Stimulated activated CD8-positive, alpha-beta memory T cell treated with anti-CD3 and anti-CD28 coated beads, Interleukin-4, amount 100 ng/mL, for 1 hour (primary cell): ENCODE data around the gene APOL4.
A peak's percentile ranks its signal among the peaks of the same experiment; 100 is the strongest.
"Not testable (repeated sequence)": the region's sequence is repeated elsewhere in the genome, so short reads cannot be mapped to it uniquely, and the experiment has no call there.

Experiments used
- DNase-seq, 2 donors: peaks; one replicate each; pipeline ENCODE4 v3.0.0-alpha.2; 2020; ENCODE audit warnings: low read depth in 2 of 2, low spot score in 1 of 2

Gene APOL4

DNA sequence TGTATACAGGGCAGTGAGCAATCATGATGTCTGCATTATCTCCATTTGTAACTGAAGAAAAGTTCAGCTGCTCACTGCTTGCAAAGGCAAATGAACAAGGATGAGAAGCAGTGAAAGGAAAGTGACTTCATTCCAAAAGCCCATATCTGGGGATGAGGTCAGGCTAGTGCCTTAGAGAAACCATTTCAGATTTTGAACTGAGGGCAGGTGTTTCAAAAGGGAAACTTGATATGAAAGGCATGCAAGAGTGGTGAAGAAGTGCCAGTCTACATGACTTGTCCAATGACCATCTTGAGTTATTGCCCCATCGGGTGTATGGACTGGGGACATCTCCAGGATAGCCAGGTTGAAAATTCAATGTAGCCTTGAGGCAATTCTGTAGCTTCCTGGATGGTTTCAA is 7.3 kb upstream of the APOL4 start:
- no peak for DNase-seq

DNA sequence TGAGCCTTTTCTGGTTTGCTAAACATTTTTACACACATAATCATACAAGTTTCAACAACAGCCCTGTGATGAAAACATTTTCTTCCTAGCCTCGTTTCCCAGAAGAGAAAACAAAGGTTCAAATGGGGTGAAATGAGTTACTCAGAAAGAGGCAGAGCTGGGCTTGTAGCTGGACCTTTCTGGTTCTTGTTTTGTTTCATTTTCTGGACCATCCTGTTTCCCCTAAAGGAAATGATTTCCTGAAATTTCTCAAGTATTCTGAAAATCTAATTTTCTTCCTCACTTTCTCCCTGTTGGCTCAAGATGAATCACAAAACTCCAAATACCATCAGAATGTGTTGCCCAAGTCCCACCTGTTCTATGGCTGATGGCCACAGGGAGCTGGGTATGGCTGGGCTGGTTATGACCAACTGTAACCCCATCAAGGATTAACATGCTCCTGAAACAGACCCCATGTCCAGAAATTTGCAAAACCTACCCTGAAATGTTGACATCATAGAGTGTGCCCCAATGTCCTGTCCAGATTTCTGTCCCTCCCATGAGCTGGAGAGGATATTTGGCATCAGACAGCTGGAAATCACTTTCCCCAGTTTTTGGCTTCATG is 6.7 kb upstream of the APOL4 start:
- no peak for DNase-seq

DNA sequence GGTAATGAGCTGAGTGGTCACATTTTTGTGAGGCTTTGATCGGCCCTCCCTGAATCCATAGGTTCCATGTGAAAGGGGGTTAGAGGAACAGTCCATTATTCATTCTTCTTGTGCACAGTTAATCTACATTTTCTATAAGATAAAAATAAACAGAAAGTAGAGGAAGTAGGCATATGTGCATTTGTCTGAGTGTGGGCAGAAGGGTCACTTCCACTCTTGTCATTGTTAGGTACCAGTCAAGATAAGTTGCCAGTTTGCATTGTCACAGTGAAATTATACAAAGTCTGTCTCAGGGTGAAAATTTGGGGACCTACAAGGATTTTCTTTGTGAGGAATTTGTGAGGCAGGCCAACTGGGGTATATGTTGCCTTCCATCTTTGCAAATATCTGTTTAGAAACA is 4.6 kb upstream of the APOL4 start:
- no peak for DNase-seq

DNA sequence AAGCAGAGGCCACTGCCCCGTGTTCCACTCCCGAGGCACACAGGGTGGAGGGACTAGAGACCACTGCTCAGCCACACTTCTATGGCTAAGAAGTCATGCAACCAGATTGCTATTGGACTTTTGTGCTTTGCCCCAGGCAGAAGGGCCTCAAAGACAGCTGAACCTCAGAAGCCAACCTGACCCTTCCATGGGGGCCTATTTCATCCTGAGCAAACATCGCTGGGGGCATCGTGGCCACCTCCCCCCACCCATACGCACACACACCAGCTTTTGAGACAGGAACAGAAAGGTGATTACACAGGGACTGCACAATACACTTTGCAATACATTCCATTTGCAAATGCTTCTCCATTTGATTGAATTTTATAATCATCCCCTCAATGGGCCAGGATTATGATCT is 4.0 kb upstream of the APOL4 start:
- DNase-seq, result not testable (repeated sequence)

DNA sequence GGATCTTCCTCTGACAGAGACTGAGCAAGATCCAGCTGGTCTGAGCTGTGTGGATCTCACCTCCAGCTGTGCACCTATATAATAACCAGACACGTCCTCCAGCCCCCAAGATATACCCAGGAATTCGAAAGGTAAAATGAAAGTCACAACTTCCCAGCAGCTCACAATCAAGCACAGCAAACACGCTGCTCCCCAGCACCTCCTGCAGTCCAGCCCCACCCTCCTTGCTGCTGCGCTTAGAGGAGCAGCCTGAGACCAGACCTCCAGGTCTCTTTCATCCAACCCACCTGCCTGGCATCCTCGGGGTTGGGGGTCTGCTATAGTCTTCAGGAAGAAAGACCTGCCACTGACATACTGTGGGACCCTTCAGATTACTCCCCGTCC is 3.0 kb upstream of the APOL4 start:
- DNase-seq, result no peak

DNA sequence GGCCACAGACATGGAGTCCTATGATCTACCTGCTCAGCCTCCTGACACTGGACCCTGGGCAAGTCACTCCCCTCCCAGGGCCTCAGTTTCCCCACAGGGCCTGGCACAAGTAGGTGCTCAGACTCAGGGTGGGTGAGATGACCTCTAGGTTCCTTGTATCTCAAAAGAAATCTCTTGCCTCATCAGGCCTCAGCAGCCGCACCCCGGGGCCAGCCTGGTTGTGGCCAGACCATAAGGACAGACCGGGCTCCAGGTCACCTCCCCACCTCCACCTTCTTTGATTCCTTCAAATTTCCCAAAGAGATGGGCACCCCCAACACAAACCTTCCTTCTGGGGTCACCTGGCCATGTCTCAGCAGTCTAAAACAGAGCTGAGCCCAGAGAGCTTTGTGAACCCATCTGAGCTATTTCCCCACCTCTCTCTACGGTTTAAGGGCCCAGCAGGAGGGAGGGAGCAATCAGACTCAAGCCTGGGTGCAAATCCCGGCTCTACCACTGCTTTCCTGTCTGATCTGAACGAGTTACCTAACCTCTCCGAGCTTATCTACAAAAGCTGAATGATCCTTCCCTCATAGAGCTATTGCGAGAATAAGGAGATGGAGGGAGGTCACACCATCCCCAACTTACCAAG is 2.5 kb upstream of the APOL4 start:
- DNase-seq, result no peak

DNA sequence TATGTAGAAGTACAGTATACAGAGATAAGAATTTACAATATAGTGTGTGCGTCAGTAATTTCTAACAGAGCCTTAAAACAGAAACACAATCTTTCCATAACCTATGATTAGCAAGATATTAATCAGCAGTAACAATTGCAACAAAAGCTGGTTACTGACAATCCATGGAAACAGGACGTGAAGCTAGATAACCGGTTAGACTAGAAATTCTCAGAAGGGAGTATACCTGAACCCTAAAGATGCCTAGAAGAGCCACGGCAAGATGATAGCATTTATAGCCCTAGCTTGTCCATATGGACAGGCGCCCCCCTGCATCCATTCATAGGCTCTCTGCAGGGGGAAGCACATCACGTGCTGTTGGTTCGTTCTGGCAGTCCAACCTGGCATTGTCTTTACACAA is 1.8 kb upstream of the APOL4 start:
- not testable (repeated sequence) for DNase-seq

DNA sequence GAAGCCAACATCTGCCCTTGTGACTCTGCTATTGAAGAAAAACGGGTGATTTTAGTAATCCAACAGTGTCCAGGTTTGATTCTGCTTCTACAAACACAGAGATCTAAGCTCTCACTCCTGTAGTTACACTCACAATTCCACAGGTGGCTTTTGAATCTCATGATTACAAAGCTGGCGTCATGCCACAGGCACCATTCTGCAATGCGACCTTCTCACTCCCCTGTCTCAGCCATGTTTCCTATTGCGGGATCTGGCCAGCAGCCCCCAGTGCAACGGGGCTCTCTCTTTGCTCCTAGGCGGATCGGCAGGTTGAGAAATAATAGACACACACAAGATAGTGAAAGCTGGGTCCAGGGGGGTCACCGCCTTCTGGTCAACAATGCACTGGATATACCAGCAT is 1.3 kb upstream of the APOL4 start:
- not testable (repeated sequence) for DNase-seq

DNA sequence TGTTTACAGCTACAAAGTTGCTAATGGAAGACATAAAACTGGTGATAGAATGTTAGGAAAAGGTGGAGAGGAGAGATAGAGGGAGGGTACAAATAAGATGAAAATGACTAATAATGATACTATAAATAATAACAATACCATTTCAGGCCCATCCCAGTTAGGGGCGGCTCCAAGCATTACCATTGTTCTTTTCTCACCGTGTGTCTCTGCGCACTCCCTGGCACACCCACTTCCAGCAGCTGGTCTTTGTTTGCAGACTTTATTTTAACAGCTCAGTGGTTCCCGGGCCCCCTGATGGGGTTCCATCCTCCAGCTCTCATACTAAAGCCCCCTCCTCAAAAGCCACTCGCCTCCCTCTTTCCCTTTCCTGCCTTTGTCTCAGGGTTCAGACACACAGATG is 584 bp downstream of the APOL4 start:
- DNase-seq, result not testable (repeated sequence)

DNA sequence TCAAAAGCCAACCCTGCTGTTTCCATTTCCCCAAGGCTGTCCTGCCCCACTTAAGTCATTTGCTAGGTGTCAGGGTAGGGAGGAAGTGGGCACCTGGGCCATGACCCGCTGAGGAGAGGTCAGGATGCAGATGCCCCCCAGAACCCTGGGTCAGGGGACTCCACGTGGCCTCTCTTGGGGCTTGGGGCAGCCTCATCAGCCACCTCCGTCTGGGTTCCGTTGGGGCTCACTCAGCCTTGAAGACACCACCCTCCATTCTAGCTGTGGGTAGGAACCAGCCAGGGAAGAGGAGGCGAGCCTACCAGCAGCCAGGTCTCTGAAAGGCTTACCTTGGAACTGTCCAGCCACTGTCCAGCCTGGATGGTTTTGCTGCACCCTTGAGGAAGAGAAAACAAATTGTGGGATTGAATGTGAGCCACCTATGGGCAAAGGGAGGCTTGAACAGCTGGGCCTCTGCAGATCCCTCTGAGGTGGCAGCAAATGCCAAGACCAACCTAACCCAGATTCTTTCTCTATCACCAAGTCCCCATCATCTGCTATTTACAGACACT is 2.5 kb downstream of the APOL4 start:
- DNase-seq, result no peak

DNA sequence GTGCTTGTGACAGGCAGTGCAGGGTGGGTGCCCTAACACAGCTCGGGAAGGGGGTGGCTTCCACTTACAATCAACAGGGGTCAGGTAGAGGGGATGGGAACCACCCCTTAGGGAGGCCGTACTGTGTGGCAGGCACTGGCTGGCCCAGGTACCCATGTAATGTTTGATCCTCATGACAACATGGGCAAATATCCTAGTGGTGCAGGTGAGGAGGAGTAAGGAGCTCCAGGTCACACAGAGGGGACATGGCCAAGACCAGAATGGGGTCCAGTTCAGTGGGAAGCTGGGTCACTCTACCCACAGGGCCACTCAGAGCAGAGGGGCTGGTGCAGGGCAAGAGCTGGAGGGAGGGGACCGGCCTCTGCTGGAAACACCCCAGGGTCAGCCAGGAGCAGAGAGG is 3.1 kb downstream of the APOL4 start:
- DNase-seq, result no peak

DNA sequence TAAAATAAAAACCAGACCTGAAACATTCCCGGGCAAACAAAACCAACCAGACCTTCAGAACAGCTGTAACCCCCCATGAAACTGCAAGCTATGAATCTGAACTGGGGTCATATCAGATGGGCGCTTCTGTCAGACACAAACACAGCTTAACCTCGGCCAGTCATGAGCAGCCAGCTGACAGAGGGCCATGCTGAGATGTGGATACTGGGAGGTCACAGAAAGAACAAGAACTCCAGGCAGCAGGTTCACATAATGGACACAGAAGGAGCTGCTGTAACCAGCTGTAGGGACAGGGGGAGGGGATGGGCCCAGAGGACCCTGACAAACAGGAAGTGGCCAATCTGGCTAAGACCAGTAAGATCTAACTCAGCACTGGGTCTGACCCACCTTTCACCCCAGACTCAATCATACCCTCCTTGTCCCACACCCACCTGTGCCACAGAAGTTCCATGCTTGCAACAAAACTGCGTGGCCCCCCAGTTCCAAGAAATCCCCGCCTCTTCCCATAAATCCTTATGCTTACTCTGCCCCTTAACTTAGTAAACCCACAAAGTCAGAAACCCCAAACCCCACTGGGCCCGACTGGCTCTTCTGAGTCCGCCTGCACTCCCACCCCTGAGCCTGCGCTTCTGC is 4.0 kb downstream of the APOL4 start:
- no peak for DNase-seq

DNA sequence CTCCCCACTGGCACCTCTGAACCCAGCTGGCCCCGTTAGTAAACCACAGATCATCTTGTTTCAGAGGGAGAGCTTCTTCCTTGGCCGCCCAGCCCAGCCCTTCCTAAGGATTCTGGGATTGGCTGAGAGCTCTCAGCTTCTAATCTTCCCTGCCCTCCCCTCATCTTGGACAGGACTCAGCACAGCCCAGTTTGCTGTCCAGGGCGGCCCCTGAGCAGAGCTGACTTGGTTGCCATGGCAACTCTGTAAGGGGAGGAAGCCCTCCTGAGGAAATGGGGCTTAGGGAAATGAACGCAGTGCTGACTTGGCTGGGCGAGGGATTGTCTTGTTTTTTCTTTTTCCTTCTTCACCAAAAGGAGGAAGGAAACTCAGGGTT is 4.6 kb downstream of the APOL4 start:
- no peak for DNase-seq

DNA sequence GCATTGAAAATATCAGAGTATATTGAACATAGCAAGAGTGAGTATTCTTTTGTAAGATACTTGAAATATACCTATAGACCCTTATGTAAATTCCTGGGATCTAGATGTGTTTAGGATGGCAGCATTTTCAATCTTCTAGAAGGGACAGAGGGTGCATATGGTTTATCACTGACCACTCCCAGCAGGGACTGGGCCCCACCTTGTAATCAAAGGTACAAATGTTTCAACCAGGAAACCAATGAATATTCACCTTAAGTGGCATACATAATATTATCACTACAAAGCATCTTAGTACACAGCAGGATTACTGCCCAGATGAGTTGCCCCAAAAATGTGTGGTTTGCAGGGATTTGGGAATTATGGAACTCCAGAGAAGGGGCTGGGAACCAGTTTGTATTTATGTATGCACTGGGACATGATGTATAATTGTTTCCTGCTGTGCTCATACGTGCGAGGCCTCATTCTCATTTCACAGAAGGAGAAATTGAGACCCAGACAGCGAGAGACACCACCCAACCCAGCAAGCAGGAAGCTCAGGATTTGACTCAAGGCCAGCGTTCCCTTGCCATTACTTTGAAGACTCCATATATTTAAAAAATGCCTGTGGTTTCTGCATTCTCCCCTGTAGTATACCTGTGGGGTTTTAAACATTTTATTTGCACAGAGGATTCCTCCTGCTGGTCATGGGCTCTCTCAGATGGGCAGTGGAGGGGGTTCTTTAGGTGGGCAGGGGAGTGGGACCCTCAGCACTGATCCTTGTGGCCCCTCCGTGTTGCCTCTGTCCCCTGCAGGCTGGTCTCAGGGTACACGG is 5.2 kb downstream of the APOL4 start:
- DNase-seq, result no peak

DNA sequence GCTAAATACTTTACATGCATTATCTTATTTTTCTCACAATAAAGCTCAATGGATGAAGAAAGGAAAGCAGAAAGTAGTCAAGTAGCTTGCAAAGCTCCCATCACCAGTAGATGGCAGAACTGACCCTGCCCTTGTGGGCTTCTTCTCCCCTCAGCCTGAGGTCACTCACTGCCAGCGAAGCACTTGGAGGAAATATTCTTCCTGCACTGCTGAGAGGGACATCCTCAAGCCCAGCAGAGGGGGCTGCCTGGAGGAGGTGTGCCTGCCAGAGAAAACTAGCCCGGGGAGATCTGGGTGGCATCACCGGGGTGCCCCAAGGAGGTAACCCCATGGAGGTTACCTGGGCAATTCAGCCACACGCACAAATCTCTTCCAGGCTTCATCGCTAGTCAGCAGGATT is 6.6 kb downstream of the APOL4 start:
- DNase-seq, result peak in 1 of 2 donors; percentile 11

DNA sequence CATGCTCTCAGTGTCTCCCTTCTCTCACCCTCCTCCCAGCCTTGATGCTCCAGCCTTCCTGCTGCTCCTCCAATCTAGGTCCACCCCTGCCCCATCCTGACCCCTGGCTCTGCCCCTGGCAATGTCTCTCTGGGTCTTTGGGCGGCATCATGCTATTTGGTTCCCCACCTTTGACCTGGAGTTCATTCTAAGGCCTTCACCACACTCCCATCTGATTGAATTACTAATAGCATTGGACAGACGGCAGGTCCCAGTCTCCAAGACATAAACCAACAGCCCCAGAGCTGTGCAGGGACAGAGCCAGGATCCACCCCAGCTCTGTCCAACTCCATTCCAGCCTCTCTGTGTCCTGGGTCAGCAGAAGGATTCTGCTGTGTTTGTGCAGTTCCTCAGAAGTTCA is 7.2 kb downstream of the APOL4 start:
- no peak for DNase-seq

DNA sequence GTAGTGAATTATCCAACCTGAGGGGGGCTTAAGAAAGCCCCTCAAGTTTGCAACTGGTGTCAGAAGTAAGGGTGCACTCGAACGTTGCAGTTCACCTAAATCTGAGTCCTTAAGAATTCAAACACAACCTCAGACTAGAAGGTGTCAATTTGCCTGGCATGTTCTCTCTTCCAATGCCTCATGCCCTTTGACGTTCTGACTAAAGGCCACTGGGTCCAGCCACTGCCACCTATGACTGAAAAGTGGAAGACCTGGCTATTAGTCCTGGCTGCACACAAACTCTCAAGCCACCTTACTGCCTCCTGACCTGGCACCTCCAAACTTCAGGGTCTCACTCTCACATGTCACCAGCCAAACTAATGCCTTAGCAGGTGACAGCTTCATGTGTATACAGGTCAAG is 8.0 kb downstream of the APOL4 start:
- no peak for DNase-seq

DNA sequence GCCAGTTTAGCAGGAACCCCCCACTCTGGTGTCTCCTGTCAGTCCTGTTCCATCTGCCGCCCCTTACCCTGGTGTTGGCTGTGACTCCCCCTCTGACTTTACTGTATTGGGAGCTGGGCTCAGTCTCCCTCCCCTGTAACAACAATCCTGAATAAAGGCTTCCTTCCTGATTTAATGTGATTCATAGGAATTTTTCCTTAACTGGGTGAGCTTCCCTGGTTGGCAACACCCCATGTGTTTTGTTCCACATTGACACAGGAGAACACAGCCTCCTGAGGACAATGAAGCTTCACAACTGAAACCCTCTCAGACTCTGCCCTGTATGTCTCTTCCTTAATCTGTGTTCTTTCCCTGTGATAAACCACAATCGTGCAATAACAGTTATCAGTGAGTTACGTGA is 8.4 kb downstream of the APOL4 start:
- no peak for DNase-seq

DNA sequence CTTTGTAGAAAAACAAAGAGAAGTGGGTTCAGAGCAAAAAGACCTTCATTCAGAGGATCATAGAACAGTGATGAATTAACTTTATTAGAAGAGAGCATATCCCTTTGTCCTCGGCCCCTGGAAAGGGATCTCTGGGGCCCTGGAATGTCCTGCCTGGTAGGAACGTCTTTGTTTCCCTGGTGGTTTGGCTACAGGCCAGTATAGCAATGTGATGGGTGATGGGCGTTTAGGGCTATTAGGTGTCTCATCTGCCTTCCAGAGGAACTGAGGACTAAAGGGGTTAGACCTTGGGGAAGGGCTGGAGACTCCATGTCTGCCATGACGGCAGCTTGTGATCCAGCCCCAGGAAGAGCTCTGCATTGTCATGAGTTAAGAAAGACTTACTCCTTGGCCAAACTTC is 9.1 kb downstream of the APOL4 start:
- no peak for DNase-seq

DNA sequence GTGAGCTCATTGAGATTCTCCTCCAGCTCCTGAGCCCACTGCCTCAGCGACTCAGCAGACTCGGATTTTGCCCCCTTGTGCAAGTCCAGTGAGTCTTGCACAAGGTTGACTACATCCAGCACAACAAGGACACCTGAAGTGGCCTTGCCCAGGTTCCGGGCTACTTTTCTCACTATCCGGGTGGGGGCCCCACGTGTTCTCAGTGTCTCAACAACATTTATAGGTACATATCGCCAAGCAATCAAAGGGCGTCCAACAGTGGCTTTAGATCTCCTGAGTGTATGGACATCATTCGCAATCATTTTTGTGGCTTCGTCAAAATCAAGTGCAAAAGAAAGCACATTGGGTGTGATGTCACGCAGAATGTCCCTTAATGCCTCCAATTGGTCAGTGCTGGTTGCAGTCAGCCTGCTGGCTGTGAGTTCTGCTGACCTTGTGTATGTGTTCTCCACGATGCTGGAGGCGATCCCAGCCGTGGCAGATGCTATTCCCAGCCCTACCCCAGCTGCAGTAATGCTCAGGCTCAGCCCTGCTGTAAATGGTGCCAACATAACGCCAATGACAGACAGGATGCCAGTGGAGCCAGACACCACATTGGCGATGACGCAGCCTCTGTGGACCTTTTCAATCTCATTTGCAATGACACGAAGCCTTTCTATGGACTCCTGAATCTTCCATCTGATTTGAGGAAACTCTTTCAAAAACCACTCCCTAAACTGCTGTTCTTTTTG is 10.3 kb downstream of the APOL4 start:
- DNase-seq, result no peak

DNA sequence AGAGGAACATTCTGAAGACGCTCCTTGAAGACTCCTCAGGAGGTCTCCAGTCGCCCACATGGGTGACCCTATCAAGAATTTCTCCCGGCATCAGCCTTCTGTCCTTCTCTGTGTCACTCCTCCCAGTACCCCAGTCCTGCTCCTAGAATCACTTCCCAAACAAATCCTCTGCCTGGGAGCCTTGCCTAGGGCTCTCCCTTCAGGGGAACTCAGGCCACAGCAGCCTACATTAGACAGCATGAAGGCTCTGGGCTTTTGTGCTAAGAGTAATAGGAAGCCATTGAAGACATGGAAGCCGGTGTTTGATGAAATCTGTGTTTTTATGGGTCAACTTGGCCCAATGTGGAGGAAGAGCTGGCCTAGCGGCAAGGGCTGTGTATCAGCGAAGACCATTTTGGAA is 13.7 kb downstream of the APOL4 start:
- not testable (repeated sequence) for DNase-seq
